Ascending aorta (tissue), 2 donors: ENCODE measurements around the gene MPRIP. TPM values are rescaled to one million over a fixed set of nuclear protein-coding genes. Genes with fewer than 3 reads are reported as not detected.

Experiments used
- DNase-seq, 2 donors: peaks; one replicate each; pipeline ENCODE4 v3.0.0-alpha.2; 2019; ENCODE audit warnings: low spot score in 2 of 2
- H3K27ac ChIP-seq, 2 donors: fragments of 200-600 bp; sonication (generic); one replicate each; pipeline ENCODE4 v1.5.1; 2016 to 2017; ENCODE audit warnings: mild to moderate bottlenecking in 1 of 2
- H3K27me3 ChIP-seq: fragments of 200-600 bp; sonication (generic); one replicate; pipeline ENCODE4 v1.5.1; 2017
- H3K36me3 ChIP-seq, 2 donors: fragments of 200-600 bp; sonication (generic); one replicate each; pipeline ENCODE4 v1.5.1; 2016
- H3K4me1 ChIP-seq, 2 donors: fragments of 200-600 bp; sonication (generic); one replicate each; pipeline ENCODE4 v1.5.1; 2016 to 2017; ENCODE audit warnings: mild to moderate bottlenecking in 1 of 2
- H3K4me3 ChIP-seq, 2 donors: fragments of 200-600 bp; sonication (generic); one replicate each; pipeline ENCODE4 v1.5.1; 2016 to 2017; ENCODE audit warnings: mild to moderate bottlenecking in 1 of 2
- H3K9me3 ChIP-seq, 2 donors: fragments of 200-600 bp; sonication (generic); one replicate each; pipeline ENCODE4 v1.5.1; 2016
- intact Hi-C: fragments of 100-400 bp; cut with DNase I; formaldehyde crosslinking; loops from one replicate; pipeline ENCODE4 v1.15.1; 2023
- total RNA-seq: library from RNA; depleted of rRNA; stranded (reverse); fragments of >200 nt; gene quantifications from one replicate; pipeline ENCODE4 v1.1.0, GENCODE V29; 2016
- TF ChIP-seq, protein P1 (sequence below), 3 experiments: fragments of 200-600 bp in 2 of 3; fragments of 450-650 bp in 1 of 3; sonication (generic) in 2 of 3; IDR thresholded peaks; one replicate each; pipeline ENCODE4 v1.5.1; 2016 to 2019; ENCODE audit warnings: antibody characterized with exemption in 3 of 3, mild to moderate bottlenecking in 1 of 3, moderate library complexity in 1 of 3

The MPRIP gene
- total RNA-seq, 1 donor from 2014 or later, result 246 TPM

DNA sequence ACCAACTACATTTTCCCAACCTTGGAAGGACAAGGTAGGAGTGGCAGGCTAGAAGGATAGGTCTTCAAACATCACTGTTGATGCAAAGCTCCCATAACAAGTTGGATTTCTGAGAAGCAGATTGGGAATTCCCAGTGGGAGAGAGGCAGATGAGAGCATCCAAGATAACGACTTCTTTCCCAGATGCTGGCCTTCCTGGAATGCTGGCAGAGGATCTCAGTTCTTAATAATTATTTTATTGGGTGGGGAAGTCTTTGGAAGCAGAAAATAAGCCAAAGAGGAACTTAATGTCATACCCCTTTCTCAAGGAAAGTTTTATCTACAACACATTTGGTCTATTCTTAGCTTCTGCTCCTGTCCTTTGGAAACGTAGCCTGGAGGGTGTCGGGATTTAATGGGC, 64.5 kb downstream of the MPRIP start:
- H3K4me3 ChIP-seq, result no peak overlapping the region
- peaks cover 0 to 4% of the 10 kb centered on the region in 2 donors for H3K36me3 ChIP-seq
- no peak for DNase-seq
- H3K27ac ChIP-seq, result peak overlapping the region; percentile 30 to 59
- H3K4me1 ChIP-seq, result peaks cover 11 to 33% of the 10 kb centered on the region in 2 donors
- intact Hi-C loops, result loop anchor here (10.0 kb wide), 1 partner anchor 52 kb away; no protein-coding TSS in a partner anchor
- TF ChIP-seq, protein P1, sequence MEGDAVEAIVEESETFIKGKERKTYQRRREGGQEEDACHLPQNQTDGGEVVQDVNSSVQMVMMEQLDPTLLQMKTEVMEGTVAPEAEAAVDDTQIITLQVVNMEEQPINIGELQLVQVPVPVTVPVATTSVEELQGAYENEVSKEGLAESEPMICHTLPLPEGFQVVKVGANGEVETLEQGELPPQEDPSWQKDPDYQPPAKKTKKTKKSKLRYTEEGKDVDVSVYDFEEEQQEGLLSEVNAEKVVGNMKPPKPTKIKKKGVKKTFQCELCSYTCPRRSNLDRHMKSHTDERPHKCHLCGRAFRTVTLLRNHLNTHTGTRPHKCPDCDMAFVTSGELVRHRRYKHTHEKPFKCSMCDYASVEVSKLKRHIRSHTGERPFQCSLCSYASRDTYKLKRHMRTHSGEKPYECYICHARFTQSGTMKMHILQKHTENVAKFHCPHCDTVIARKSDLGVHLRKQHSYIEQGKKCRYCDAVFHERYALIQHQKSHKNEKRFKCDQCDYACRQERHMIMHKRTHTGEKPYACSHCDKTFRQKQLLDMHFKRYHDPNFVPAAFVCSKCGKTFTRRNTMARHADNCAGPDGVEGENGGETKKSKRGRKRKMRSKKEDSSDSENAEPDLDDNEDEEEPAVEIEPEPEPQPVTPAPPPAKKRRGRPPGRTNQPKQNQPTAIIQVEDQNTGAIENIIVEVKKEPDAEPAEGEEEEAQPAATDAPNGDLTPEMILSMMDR (IDR thresholded peaks at IDR 0.05), result no peak
- no peaks in the 10 kb centered on the region for H3K9me3 ChIP-seq
- H3K27me3 ChIP-seq, result no peaks in the 10 kb centered on the region

DNA sequence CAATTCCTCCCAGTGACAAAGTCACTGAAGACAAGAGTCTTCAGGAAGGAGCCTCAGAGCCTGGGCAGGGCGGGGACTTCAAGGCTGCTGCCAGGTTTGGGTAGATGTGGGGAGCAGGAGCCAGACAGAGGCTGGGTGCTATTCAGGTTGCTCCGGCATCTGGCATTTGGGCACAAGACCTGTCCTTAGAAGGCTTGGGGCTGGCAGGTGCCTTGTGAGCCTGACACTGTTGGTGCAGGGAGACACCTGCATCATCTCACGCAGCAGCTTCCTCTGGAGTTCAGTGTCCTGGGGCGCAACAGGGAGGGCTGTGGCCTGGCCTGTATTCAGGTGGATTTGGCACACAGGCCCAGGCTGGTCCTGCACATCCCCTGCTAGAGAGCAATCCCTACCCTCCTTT, 65.0 kb downstream of the MPRIP start:
- peak overlapping the region; percentile 30 to 59 for H3K27ac ChIP-seq
- intact Hi-C loops, result loop anchor here (10.0 kb wide), 1 partner anchor 52 kb away; no protein-coding TSS in a partner anchor
- no peak for DNase-seq
- TF ChIP-seq, protein P1 (IDR thresholded peaks at IDR 0.05), result no peak
- H3K36me3 ChIP-seq, result peaks cover 0 to 4% of the 10 kb centered on the region in 2 donors
- H3K27me3 ChIP-seq, result no peaks in the 10 kb centered on the region
- H3K9me3 ChIP-seq, result no peaks in the 10 kb centered on the region
- H3K4me1 ChIP-seq, result peaks cover 11 to 33% of the 10 kb centered on the region in 2 donors
- H3K4me3 ChIP-seq, result no peak overlapping the region

DNA sequence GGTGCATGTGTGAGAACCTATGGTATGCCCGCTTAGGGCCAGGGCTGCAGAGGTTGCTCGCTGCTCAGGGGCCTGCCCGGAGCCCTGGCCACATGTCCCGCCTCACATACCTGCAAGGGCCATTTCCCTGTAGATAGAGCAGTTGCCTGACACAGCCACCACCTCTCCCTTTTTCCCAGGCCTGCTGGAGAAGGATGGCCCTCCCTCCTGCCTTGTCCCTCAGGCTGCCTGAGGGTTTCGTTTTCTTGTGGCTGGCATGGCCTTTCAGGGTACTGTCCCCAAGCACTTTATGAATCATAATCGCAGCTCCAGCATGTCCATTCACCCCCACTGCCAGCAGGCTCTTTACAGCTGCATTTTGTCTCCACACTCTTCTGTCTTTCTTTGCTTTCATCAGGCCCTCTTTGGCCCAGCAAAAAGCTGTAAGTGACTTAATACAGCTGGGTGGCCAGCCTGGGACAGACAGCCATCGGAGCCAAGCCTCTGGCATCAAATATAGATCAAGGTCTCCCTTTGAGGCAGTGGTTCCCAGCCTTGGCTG, 65.7 kb downstream of the MPRIP start:
- TF ChIP-seq, protein P1 (IDR thresholded peaks at IDR 0.05), result no peak

DNA sequence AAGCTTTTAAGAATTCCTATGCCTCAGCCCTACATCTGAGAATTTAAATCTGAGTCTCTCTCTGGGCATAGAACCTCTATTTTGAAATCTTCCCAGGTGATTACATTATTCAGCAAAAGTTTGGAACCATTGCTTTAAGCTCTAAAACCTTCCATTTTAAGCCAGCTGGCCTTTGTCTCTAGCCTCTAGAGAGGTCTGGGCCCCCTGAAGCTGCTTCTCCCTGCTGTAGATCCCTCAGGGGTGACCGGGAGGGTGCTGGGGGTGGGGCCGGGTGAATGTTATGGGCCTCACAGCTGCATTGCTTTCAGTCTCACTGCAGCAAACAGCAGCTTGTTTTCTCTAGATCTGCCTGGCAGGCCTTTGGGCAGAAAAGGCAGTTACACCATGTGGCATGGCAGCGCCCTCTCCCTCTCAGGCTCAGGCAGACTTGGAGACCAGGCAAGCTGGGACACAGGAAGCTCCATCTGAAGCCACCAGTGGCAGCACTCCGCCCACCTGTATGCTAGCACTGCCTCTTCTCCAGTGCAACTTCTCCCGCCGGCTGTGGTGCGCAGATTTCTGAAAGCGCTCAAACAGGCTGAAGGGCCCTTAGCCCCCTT, 66.3 kb downstream of the MPRIP start:
- H3K9me3 ChIP-seq, result no peaks in the 10 kb centered on the region
- DNase-seq, result no peak
- intact Hi-C loops, result loop anchor here (10.0 kb wide), 1 partner anchor 54 kb away; no protein-coding TSS in a partner anchor
- peaks cover 11 to 33% of the 10 kb centered on the region in 2 donors for H3K4me1 ChIP-seq
- TF ChIP-seq, protein P1 (IDR thresholded peaks at IDR 0.05), result peak in 2 of 3 experiments; percentile 10 to 37
- H3K36me3 ChIP-seq, result no peaks in the 10 kb centered on the region
- peak overlapping the region; percentile 30 to 59 for H3K27ac ChIP-seq
- H3K27me3 ChIP-seq, result no peaks in the 10 kb centered on the region
- no peak overlapping the region for H3K4me3 ChIP-seq

More for the DNA sequence above, 65.7 kb downstream of the MPRIP start:
- no peaks in the 10 kb centered on the region for H3K36me3 ChIP-seq
- H3K27me3 ChIP-seq, result no peaks in the 10 kb centered on the region
- intact Hi-C loops, result loop anchor here (10.0 kb wide), 1 partner anchor 53 kb away; no protein-coding TSS in a partner anchor
- no peak overlapping the region for H3K4me3 ChIP-seq
- no peak for DNase-seq
- H3K9me3 ChIP-seq, result no peaks in the 10 kb centered on the region
- H3K4me1 ChIP-seq, result peaks cover 11 to 33% of the 10 kb centered on the region in 2 donors
- peak overlapping the region; percentile 30 to 59 for H3K27ac ChIP-seq

DNA sequence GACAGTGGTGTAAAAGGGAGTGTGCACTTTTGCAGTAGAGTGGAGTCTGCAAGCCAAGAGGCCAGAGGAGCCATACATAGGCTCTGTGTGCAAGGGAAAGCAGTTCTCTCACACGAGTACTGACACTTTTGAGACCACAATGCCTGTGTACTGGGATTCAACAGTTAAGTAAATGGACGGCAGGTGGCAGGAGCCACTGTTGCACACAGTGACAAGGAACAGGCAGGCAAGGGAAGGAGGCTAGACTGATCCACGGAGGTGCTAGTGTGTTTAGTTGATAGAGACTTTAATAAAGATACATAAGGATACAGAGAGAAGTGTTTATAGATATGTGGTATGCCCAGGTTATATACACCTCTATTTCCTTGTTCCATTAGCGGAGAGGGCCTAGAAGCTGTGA, 67.0 kb downstream of the MPRIP start:
- no peaks in the 10 kb centered on the region for H3K27me3 ChIP-seq
- no peak for DNase-seq
- peaks cover 11 to 33% of the 10 kb centered on the region in 2 donors for H3K4me1 ChIP-seq
- intact Hi-C loops, result loop anchor here (10.0 kb wide), 1 partner anchor 54 kb away; no protein-coding TSS in a partner anchor
- H3K27ac ChIP-seq, result peak overlapping the region; percentile 30 to 59
- H3K4me3 ChIP-seq, result no peak overlapping the region
- H3K9me3 ChIP-seq, result no peaks in the 10 kb centered on the region
- no peaks in the 10 kb centered on the region for H3K36me3 ChIP-seq
- TF ChIP-seq, protein P1 (IDR thresholded peaks at IDR 0.05), result peak in 1 of 3 experiments; percentile 4
